ENCODE measurements around the gene SECISBP2. TPM values are rescaled to one million over a fixed set of nuclear protein-coding genes. Genes with fewer than 3 reads are reported as not detected.
"Not testable (repeated sequence)": the region's sequence is repeated elsewhere in the genome, so short reads cannot be mapped to it uniquely, and the experiment has no call there.

The SECISBP2 gene
- total RNA-seq, 1 experiment from 2014 or later, result 51.6 TPM

- Histone ChIP-seq H3K4me3 (ENCODE audit: insufficient read depth, low read depth, low read length) (0 out of 2 replicates have a peak overlapping the region, but pooled peaks have one; percentile 85), H3K27me3 (ENCODE audit: control insufficient read depth, insufficient read depth, low read length) (no peaks in the 10 kb centered on the region), H3K36me3 (replicated peaks; ENCODE audit: control insufficient read depth, insufficient read depth, low read length) (peaks cover 17% of the 10 kb centered on the region)
- no peak for DNase-seq
Measured at GRCh38 chr9:89317282-89317681, 1.0 kb upstream of the SECISBP2 start.

GRCh38 chr9:89319015-89319905 lies 960 bp downstream of the SECISBP2 start:
- peaks cover 19% of the 10 kb centered on the region for H3K36me3 ChIP-seq (replicated peaks; ENCODE audit: control insufficient read depth, insufficient read depth, low read length)

GRCh38 chr9:89323390-89323789 lies 5.1 kb downstream of the SECISBP2 start:
- no peak overlapping the region for H3K4me3 ChIP-seq (ENCODE audit: insufficient read depth, low read depth, low read length)
- no peak for DNase-seq
- peaks cover 8% of the 10 kb centered on the region for H3K36me3 ChIP-seq (replicated peaks; ENCODE audit: control insufficient read depth, insufficient read depth, low read length)
- no peaks in the 10 kb centered on the region for H3K27me3 ChIP-seq (ENCODE audit: control insufficient read depth, insufficient read depth, low read length)

More at GRCh38 chr9:89319015-89319905, 960 bp downstream of the SECISBP2 start:
- H3K27me3 ChIP-seq (ENCODE audit: control insufficient read depth, insufficient read depth, low read length), result no peaks in the 10 kb centered on the region
- DNase-seq, result no peak
- H3K4me3 ChIP-seq (ENCODE audit: insufficient read depth, low read depth, low read length), result peak overlapping the region; percentile 85

- H3K36me3 ChIP-seq (replicated peaks; ENCODE audit: control insufficient read depth, insufficient read depth, low read length), result peaks cover 21% of the 10 kb centered on the region
- H3K4me3 ChIP-seq (ENCODE audit: insufficient read depth, low read depth, low read length), result no peak overlapping the region
- no peaks in the 10 kb centered on the region for H3K27me3 ChIP-seq (ENCODE audit: control insufficient read depth, insufficient read depth, low read length)
- no peak for DNase-seq
Measured at GRCh38 chr9:89325733-89326132, 7.4 kb downstream of the SECISBP2 start.

- no peaks in the 10 kb centered on the region for H3K27me3 ChIP-seq (ENCODE audit: control insufficient read depth, insufficient read depth, low read length)
- peaks cover 21% of the 10 kb centered on the region for H3K36me3 ChIP-seq (replicated peaks; ENCODE audit: control insufficient read depth, insufficient read depth, low read length)
Measured at GRCh38 chr9:89328064-89328463, 9.8 kb downstream of the SECISBP2 start.

GRCh38 chr9:89329917-89330316 lies 11.6 kb downstream of the SECISBP2 start:
- DNase-seq, result no peak
- Histone ChIP-seq H3K4me3 (ENCODE audit: insufficient read depth, low read depth, low read length) (no peak overlapping the region), H3K36me3 (replicated peaks; ENCODE audit: control insufficient read depth, insufficient read depth, low read length) (peaks cover 23% of the 10 kb centered on the region), H3K27me3 (ENCODE audit: control insufficient read depth, insufficient read depth, low read length) (no peaks in the 10 kb centered on the region)

More at GRCh38 chr9:89328064-89328463, 9.8 kb downstream of the SECISBP2 start:
- H3K4me3 ChIP-seq (ENCODE audit: insufficient read depth, low read depth, low read length), result no peak overlapping the region
- no peak for DNase-seq

- DNase-seq, result no peak
- H3K27me3 ChIP-seq (ENCODE audit: control insufficient read depth, insufficient read depth, low read length), result no peaks in the 10 kb centered on the region
- H3K36me3 ChIP-seq (replicated peaks; ENCODE audit: control insufficient read depth, insufficient read depth, low read length), result peaks cover 24% of the 10 kb centered on the region
- no peak overlapping the region for H3K4me3 ChIP-seq (ENCODE audit: insufficient read depth, low read depth, low read length)
Measured at GRCh38 chr9:89330513-89330912, 12.2 kb downstream of the SECISBP2 start.

GRCh38 chr9:89339807-89340206 lies 21.5 kb downstream of the SECISBP2 start:
- DNase-seq, result no peak
- Histone ChIP-seq H3K36me3 (replicated peaks; ENCODE audit: control insufficient read depth, insufficient read depth, low read length) (peaks cover 20% of the 10 kb centered on the region), H3K27me3 (ENCODE audit: control insufficient read depth, insufficient read depth, low read length) (no peaks in the 10 kb centered on the region), H3K4me3 (ENCODE audit: insufficient read depth, low read depth, low read length) (no peak overlapping the region)

- Histone ChIP-seq H3K36me3 (replicated peaks; ENCODE audit: control insufficient read depth, insufficient read depth, low read length) (peaks cover 20% of the 10 kb centered on the region), H3K27me3 (ENCODE audit: control insufficient read depth, insufficient read depth, low read length) (no peaks in the 10 kb centered on the region), H3K4me3 (ENCODE audit: insufficient read depth, low read depth, low read length) (no peak overlapping the region)
- no peak for DNase-seq
Measured at GRCh38 chr9:89340332-89340731, 22.0 kb downstream of the SECISBP2 start.

- no peak for DNase-seq
- H3K27me3 ChIP-seq (ENCODE audit: control insufficient read depth, insufficient read depth, low read length), result no peaks in the 10 kb centered on the region
- H3K36me3 ChIP-seq (replicated peaks; ENCODE audit: control insufficient read depth, insufficient read depth, low read length), result peaks cover 31% of the 10 kb centered on the region
- H3K4me3 ChIP-seq (ENCODE audit: insufficient read depth, low read depth, low read length), result no peak overlapping the region
Measured at GRCh38 chr9:89342213-89342612, 23.9 kb downstream of the SECISBP2 start.

GRCh38 chr9:89342948-89343347 lies 24.6 kb downstream of the SECISBP2 start:
- no peaks in the 10 kb centered on the region for H3K27me3 ChIP-seq (ENCODE audit: control insufficient read depth, insufficient read depth, low read length)
- H3K4me3 ChIP-seq (ENCODE audit: insufficient read depth, low read depth, low read length), result no peak overlapping the region
- no peak for DNase-seq
- H3K36me3 ChIP-seq (replicated peaks; ENCODE audit: control insufficient read depth, insufficient read depth, low read length), result peaks cover 31% of the 10 kb centered on the region

- DNase-seq; H3K27me3 ChIP-seq (ENCODE audit: control insufficient read depth, insufficient read depth, low read length); H3K4me3 ChIP-seq (ENCODE audit: insufficient read depth, low read depth, low read length): not testable (repeated sequence)
- peaks cover 38% of the 10 kb centered on the region for H3K36me3 ChIP-seq (replicated peaks; ENCODE audit: control insufficient read depth, insufficient read depth, low read length)
Measured at GRCh38 chr9:89343812-89344211, 25.5 kb downstream of the SECISBP2 start.

GRCh38 chr9:89345476-89345875 lies 27.2 kb downstream of the SECISBP2 start:
- Histone ChIP-seq H3K27me3 (ENCODE audit: control insufficient read depth, insufficient read depth, low read length) (no peaks in the 10 kb centered on the region), H3K36me3 (replicated peaks; ENCODE audit: control insufficient read depth, insufficient read depth, low read length) (peaks cover 42% of the 10 kb centered on the region), H3K4me3 (ENCODE audit: insufficient read depth, low read depth, low read length) (no peak overlapping the region)
- DNase-seq, result no peak

- DNase-seq, result no peak
- Histone ChIP-seq H3K27me3 (ENCODE audit: control insufficient read depth, insufficient read depth, low read length) (no peaks in the 10 kb centered on the region), H3K36me3 (replicated peaks; ENCODE audit: control insufficient read depth, insufficient read depth, low read length) (peaks cover 52% of the 10 kb centered on the region), H3K4me3 (ENCODE audit: insufficient read depth, low read depth, low read length) (no peak overlapping the region)
Measured at GRCh38 chr9:89346696-89347095, 28.4 kb downstream of the SECISBP2 start.

- DNase-seq, result no peak
- Histone ChIP-seq H3K36me3 (replicated peaks; ENCODE audit: control insufficient read depth, insufficient read depth, low read length) (peaks cover 53% of the 10 kb centered on the region), H3K27me3 (ENCODE audit: control insufficient read depth, insufficient read depth, low read length) (no peaks in the 10 kb centered on the region), H3K4me3 (ENCODE audit: insufficient read depth, low read depth, low read length) (no peak overlapping the region)
Measured at GRCh38 chr9:89347651-89348050, 29.4 kb downstream of the SECISBP2 start.

Data from H7 (cell line).